Kidney (tissue), 14 donors: ENCODE results near the gene RHOC. TPM values are rescaled to one million over a fixed set of nuclear protein-coding genes. Genes with fewer than 3 reads are reported as not detected.

Experiments
- DNase-seq, 5 donors: peaks; one replicate each; pipeline ENCODE4 v3.0.0-alpha.2; 2013 to 2020
- FAIRE-seq: peaks from 2 replicates; lab custom pipeline; 2012; peaks lifted over from hg19 to GRCh38; lab: Jason Lieb, UNC
- H3K27ac ChIP-seq, 2 donors: one replicate each; pipeline ENCODE4 v1.7.0; 2013; ENCODE audit warnings: low read depth in 2 of 2, low read length in 2 of 2, inconsistent platforms in 1 of 2
- H3K27me3 ChIP-seq: one replicate; pipeline ENCODE4 v1.7.1; 2013; ENCODE audit warnings: low read length, inconsistent platforms; ENCODE audit not compliant: control insufficient read depth, insufficient read depth
- H3K36me3 ChIP-seq, 3 donors: one replicate each; pipeline versions ENCODE4 v1.7.0 to v1.7.1; 2013; ENCODE audit warnings: low read length in 3 of 3, control low read depth in 1 of 3, inconsistent platforms in 1 of 3; ENCODE audit not compliant: insufficient read depth in 3 of 3, control insufficient read depth in 2 of 3
- H3K4me1 ChIP-seq, 3 donors: one replicate each; pipeline versions ENCODE4 v1.7.0 to v1.7.1; 2013; ENCODE audit warnings: low read length in 3 of 3, inconsistent platforms in 1 of 3, low read depth in 1 of 3; ENCODE audit not compliant: control insufficient read depth in 2 of 3, insufficient read depth in 2 of 3
- H3K4me3 ChIP-seq, 3 donors: one replicate each; pipeline versions ENCODE4 v1.7.0 to v1.8.1; 2013; ENCODE audit warnings: low read length in 3 of 3, control low read depth in 1 of 3, inconsistent platforms in 1 of 3
- H3K9ac ChIP-seq, 3 donors: one replicate each; pipeline versions ENCODE4 v1.7.0 to v1.7.1; 2013; ENCODE audit warnings: low read length in 3 of 3, control low read depth in 1 of 3, inconsistent platforms in 1 of 3
- H3K9me3 ChIP-seq, 3 donors: one replicate each; pipeline versions ENCODE4 v1.7.0 to v1.7.1; 2013; ENCODE audit warnings: low read length in 3 of 3, control low read depth in 1 of 3, inconsistent platforms in 1 of 3; ENCODE audit not compliant: control insufficient read depth in 2 of 3, insufficient read depth in 1 of 3
- intact Hi-C: fragments of 100-400 bp; cut with DNase I; formaldehyde crosslinking; loops from one replicate; pipeline ENCODE4 v1.11.1; 2022
- polyA plus RNA-seq: library from polyadenylated mRNA; stranded (reverse); fragments of 350-450 nt; fragmentation: Illumina TruSeq; extraction: RNeasy Lipid Tissue Mini Kit (QIAGEN cat#74804); gene quantifications from one replicate; pipeline ENCODE4 v1.2.3, GENCODE V29; 2014; ENCODE audit warnings: low read depth, low replicate concordance; ENCODE audit not compliant: insufficient read depth
- total RNA-seq: library from RNA; stranded (reverse); fragmentation: NEBNext Ultra II Directional; extraction: Animal tissue kit (Norgen Biotek cat#: 25700); gene quantifications from one replicate; pipeline ENCODE4 v1.2.1, GENCODE V29; 2021
- TF ChIP-seq, protein P1 (sequence below): IDR thresholded peaks from 3 replicates; pipeline ENCODE4 v1.5.1; 2012; ENCODE audit warnings: mild to moderate bottlenecking, moderate library complexity, borderline replicate concordance; ENCODE audit not compliant: insufficient read depth; ENCODE audit errors: extremely low read depth
- donor health status: control.
- donor health status: control.
- donor health status: control.
- donor health status: control.
- donor health status: control.
- donor health status: DM: yes; HTN: yes; CAD: no.
- donor health status: Normal renal cell carcinoma (clear cell type).

The RHOC gene
- total and polyA plus RNA-seq, 2 donors from 2014 or later, result 270 to 501 TPM

DNA sequence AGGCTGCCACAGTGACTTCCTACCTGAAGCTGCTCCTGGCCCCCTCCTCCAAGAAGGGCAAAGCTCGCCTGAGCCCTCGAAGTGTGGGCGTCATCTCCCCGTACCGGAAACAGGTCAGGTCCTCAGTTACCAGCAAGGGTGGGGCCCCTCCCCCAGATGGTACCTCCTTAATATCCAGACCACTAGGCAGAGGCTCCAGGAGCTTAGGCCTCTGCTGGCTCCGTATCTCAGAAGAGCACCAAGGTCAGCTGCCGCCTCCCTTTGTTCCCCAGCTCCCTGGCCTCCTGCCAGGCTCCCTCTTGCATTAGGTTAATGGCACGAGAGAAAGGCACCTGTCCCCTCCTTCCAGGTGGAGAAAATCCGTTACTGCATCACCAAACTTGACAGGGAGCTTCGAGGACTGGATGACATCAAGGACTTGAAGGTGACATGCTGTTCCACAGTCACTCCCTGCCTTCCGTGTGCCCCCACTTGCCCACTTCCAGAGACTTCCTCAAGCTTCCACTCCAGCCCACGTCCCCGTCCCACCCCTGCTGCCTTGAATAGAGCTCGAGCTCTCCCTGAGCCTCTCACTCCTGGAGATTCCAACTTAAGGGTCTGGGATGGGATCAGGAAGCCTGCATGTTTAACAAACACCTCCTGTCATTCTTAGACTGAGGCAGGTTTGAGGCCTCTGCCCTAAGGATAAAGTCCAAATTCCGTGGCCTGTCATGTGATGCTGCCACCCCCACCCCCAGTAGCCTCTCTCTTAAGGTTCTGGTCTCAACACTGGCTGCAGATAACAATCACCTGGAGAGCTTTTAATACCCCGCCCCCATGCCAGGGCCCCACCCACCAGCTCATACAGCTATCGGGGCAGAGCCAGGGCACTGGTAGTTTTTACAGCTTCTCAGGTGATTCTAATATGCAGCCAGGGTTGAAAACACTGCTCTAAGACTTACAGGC lies 8.3 kb downstream of the RHOC start:
- Histone ChIP-seq H3K4me3 (peak overlapping the region in 1 of 3 donors; percentile 43), H3K4me1 (peaks cover 0 to 52% (median 42%) of the 10 kb centered on the region in 3 donors), H3K27me3 (no peaks in the 10 kb centered on the region), H3K9ac (peak overlapping the region in 1 of 3 donors; percentile 67), H3K9me3 (no peaks in the 10 kb centered on the region), H3K27ac (peak overlapping the region; percentile 92 to 93), H3K36me3 (peaks cover 0 to 54% (median 16%) of the 10 kb centered on the region in 3 donors)
- FAIRE-seq, result no peak
- TF ChIP-seq, protein P1, sequence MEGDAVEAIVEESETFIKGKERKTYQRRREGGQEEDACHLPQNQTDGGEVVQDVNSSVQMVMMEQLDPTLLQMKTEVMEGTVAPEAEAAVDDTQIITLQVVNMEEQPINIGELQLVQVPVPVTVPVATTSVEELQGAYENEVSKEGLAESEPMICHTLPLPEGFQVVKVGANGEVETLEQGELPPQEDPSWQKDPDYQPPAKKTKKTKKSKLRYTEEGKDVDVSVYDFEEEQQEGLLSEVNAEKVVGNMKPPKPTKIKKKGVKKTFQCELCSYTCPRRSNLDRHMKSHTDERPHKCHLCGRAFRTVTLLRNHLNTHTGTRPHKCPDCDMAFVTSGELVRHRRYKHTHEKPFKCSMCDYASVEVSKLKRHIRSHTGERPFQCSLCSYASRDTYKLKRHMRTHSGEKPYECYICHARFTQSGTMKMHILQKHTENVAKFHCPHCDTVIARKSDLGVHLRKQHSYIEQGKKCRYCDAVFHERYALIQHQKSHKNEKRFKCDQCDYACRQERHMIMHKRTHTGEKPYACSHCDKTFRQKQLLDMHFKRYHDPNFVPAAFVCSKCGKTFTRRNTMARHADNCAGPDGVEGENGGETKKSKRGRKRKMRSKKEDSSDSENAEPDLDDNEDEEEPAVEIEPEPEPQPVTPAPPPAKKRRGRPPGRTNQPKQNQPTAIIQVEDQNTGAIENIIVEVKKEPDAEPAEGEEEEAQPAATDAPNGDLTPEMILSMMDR, result no peak
- intact Hi-C loops, result no loop called here
- peak in 3 of 5 donors; percentile 34 to 77 (median 66) for DNase-seq

DNA sequence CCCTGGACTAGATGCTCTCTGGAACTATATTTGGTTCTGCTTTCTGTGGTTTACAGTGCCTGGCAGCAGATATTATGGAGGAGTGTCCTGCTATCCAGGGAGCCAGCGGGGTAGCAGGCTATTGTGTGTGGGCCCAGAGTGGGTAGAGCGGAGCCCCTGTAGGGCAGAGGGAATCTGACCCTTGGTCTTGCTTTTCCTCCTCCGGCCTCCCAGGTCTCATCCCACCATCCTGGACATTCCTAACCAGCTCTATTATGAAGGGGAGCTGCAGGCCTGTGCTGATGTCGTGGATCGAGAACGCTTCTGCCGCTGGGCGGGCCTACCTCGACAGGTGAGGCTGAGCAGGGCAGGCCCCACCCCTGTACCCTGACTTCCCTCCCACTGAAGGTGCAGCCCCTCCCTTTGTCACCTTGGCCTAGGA lies 9.1 kb downstream of the RHOC start:
- Histone ChIP-seq H3K9ac (no peak overlapping the region), H3K4me1 (peaks cover 0 to 46% (median 42%) of the 10 kb centered on the region in 3 donors), H3K9me3 (no peaks in the 10 kb centered on the region), H3K4me3 (peak overlapping the region in 1 of 3 donors; percentile 43), H3K27me3 (no peaks in the 10 kb centered on the region), H3K36me3 (peaks cover 0 to 53% (median 18%) of the 10 kb centered on the region in 3 donors), H3K27ac (peak overlapping the region; percentile 75 to 93)
- DNase-seq, result no peak
- TF ChIP-seq, protein P1, result no peak
- no peak for FAIRE-seq
- intact Hi-C loops, result no loop called here

DNA sequence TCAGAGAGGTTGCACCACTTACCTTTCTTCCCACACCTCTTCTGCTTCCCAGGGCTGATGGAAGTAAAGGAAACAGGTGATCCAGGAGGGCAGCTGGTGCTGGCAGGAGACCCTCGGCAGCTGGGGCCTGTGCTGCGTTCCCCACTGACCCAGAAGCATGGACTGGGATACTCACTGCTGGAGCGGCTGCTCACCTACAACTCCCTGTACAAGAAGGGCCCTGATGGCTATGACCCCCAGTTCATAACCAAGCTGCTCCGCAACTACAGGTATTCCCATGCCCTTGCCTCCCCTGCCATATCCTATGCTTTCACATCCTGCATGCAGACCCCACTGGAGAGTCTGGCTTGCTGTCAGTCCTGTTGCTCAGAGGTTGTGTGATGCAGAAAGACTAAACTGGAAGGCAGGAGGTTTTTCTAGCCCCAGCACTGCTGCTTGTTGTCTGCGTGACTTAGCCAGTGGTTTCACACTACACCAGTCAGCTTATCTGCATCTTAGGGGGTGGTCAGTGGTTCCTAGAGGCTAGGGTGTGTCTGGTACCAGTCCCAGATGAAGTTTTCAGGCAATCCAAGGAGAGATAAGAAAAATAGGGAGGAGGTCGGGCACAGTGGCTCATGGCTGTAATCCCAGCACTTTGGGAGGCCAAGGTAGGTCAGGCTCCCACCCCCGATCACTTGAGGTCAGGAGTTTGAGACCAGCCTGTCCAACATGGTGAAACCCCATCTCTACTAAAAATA lies 10.2 kb downstream of the RHOC start:
- Histone ChIP-seq H3K36me3 (peaks cover 0 to 52% (median 22%) of the 10 kb centered on the region in 3 donors), H3K9ac (no peak overlapping the region), H3K27ac (no peak overlapping the region), H3K9me3 (no peaks in the 10 kb centered on the region), H3K4me1 (peaks cover 0 to 37% (median 35%) of the 10 kb centered on the region in 3 donors), H3K27me3 (no peaks in the 10 kb centered on the region), H3K4me3 (no peak overlapping the region)
- FAIRE-seq (no peak), DNase-seq (no peak)
- intact Hi-C loops, result no loop called here
- TF ChIP-seq, protein P1, result no peak
